ENCODE results near the gene GGT5. TPM values are rescaled to one million over a fixed set of nuclear protein-coding genes. Genes with fewer than 3 reads are reported as not detected.
"Not testable (repeated sequence)": the region's sequence is repeated elsewhere in the genome, so short reads cannot be mapped to it uniquely, and the experiment has no call there.

GGT5 gene
- total RNA-seq, 1 donor from 2014 or later: 2.9 TPM

- H3K27me3 Mint-ChIP-seq (ENCODE audit: low read depth); H3K4me3 Mint-ChIP-seq; H3K27ac Mint-ChIP-seq; H3K36me3 Mint-ChIP-seq; H3K9me3 Mint-ChIP-seq; H3K4me1 Mint-ChIP-seq: not testable (repeated sequence)
- TF ChIP-seq, protein P1, sequence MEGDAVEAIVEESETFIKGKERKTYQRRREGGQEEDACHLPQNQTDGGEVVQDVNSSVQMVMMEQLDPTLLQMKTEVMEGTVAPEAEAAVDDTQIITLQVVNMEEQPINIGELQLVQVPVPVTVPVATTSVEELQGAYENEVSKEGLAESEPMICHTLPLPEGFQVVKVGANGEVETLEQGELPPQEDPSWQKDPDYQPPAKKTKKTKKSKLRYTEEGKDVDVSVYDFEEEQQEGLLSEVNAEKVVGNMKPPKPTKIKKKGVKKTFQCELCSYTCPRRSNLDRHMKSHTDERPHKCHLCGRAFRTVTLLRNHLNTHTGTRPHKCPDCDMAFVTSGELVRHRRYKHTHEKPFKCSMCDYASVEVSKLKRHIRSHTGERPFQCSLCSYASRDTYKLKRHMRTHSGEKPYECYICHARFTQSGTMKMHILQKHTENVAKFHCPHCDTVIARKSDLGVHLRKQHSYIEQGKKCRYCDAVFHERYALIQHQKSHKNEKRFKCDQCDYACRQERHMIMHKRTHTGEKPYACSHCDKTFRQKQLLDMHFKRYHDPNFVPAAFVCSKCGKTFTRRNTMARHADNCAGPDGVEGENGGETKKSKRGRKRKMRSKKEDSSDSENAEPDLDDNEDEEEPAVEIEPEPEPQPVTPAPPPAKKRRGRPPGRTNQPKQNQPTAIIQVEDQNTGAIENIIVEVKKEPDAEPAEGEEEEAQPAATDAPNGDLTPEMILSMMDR (IDR thresholded peaks at IDR 0.05; ENCODE audit: unreplicated experiment): peak; percentile 38
- DNase-seq (ENCODE audit: low spot score in 2 of 2, unreplicated experiment in 2 of 2): peak; percentile 52 to 83
Measured at GRCh38 chr22:24259459-24259858, 14.6 kb upstream of the GGT5 start.

GRCh38 chr22:24256736-24257135 lies 11.9 kb upstream of the GGT5 start:
- not testable (repeated sequence) for H3K9me3 Mint-ChIP-seq

DNA sequence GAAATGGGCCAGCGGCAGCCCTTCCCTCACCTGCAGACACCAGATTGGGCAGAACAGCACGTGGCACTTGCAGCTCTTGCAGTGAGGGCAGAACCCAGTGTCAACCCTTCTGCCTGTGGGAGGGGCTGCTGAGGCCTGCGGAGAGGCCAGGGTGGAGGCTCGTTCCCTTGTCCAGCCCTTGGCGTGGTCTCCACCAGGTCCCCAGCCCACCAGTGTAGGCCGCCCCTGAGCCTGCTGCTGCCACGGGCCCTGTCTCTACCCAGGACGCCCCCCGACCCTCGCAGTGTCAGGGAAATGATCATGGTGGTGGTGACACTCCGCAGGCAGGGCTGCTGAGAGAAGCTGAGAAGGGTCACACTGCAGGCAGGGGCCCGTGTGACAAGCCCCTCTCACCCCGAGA lies 11.3 kb upstream of the GGT5 start:
- H3K36me3 Mint-ChIP-seq; H3K4me1 Mint-ChIP-seq; H3K27me3 Mint-ChIP-seq (ENCODE audit: low read depth); H3K9me3 Mint-ChIP-seq; DNase-seq (ENCODE audit: low spot score in 2 of 2, unreplicated experiment in 2 of 2); H3K27ac Mint-ChIP-seq; H3K4me3 Mint-ChIP-seq: not testable (repeated sequence)

More at GRCh38 chr22:24256736-24257135, 11.9 kb upstream of the GGT5 start:
- not testable (repeated sequence) for DNase-seq (ENCODE audit: low spot score in 2 of 2, unreplicated experiment in 2 of 2); H3K27ac Mint-ChIP-seq; H3K4me1 Mint-ChIP-seq; H3K36me3 Mint-ChIP-seq; H3K27me3 Mint-ChIP-seq (ENCODE audit: low read depth); H3K4me3 Mint-ChIP-seq

DNA sequence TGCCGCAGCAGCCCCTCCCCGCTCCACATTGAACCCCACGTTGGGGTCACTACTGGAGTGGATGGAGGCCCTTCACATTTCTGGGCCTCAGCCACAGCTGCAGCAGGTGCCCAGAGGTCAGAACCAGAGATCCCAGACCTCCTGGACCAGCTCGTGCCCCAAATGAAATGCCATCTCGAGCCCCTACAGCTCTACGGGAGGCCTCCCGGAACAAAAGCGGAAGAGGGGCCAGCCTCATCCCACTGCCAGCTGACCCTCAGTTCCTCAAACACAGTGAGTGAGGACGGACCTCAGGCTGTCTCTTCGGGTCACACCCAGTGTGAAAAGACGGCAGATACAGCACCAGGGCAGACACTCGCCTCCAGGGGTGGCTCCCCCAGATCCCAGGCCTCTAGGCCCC lies 8.2 kb upstream of the GGT5 start:
- DNase-seq (ENCODE audit: low spot score in 2 of 2, unreplicated experiment in 2 of 2); H3K27me3 Mint-ChIP-seq (ENCODE audit: low read depth); H3K4me3 Mint-ChIP-seq; H3K36me3 Mint-ChIP-seq; H3K27ac Mint-ChIP-seq; H3K9me3 Mint-ChIP-seq; H3K4me1 Mint-ChIP-seq: not testable (repeated sequence)

DNA sequence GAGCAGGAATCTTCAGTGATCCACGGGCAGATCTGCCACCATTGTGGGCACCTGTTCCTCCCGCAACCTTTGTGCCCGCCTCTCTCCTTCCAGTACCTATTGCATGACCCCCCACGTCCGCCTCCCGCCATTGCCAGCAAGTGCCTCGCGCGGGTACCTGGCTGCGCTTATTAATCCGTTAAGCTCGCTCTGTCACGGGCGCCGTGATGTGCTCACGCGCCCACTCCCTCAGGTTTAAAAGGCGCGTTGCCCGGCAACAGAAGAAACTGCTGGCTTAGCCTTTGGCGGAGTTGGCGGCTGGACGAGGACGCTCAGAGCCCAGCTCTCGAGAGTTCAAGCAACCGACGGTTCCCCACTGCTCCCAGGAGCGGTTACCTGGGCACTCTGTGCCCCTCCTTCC lies 6.4 kb upstream of the GGT5 start:
- H3K4me3 Mint-ChIP-seq; H3K36me3 Mint-ChIP-seq; DNase-seq (ENCODE audit: low spot score in 2 of 2, unreplicated experiment in 2 of 2); H3K27ac Mint-ChIP-seq; H3K9me3 Mint-ChIP-seq; H3K27me3 Mint-ChIP-seq (ENCODE audit: low read depth): not testable (repeated sequence)
- peaks cover 11% of the 10 kb centered on the region for H3K4me1 Mint-ChIP-seq

DNA sequence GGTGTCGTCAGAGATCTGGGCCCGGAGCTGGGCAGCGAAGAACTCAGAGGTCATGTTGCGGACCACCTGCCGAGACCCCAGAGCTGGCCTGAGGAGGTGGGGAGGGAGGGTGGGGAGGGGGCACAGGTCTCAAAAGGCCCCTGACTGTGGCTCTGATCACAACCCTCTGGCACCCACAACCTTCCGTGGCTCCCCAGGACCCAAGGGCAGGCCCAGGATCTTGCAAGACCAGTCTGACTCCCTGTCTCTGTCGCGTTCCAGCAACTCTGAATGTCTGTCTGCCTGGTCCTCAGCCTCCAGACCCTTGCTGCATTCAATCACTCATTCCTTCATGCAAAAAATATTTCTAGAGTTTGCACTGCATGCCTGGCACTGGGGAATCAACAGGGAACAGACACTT lies 4.5 kb upstream of the GGT5 start:
- H3K9me3 Mint-ChIP-seq; H3K4me3 Mint-ChIP-seq; DNase-seq (ENCODE audit: low spot score in 2 of 2, unreplicated experiment in 2 of 2); H3K36me3 Mint-ChIP-seq; H3K27me3 Mint-ChIP-seq (ENCODE audit: low read depth); H3K27ac Mint-ChIP-seq: not testable (repeated sequence)
- peaks cover 29% of the 10 kb centered on the region for H3K4me1 Mint-ChIP-seq

- peaks cover 33% of the 10 kb centered on the region for H3K4me1 Mint-ChIP-seq
- not testable (repeated sequence) for DNase-seq (ENCODE audit: low spot score in 2 of 2, unreplicated experiment in 2 of 2); H3K27ac Mint-ChIP-seq; H3K9me3 Mint-ChIP-seq; H3K36me3 Mint-ChIP-seq; H3K27me3 Mint-ChIP-seq (ENCODE audit: low read depth); H3K4me3 Mint-ChIP-seq
Measured at GRCh38 chr22:24248611-24249010, 3.7 kb upstream of the GGT5 start.

GRCh38 chr22:24247564-24248344 lies 2.9 kb upstream of the GGT5 start:
- H3K27ac Mint-ChIP-seq: peak overlapping the region; percentile 30
- H3K4me1 Mint-ChIP-seq: peaks cover 42% of the 10 kb centered on the region
- H3K9me3 Mint-ChIP-seq: no peaks in the 10 kb centered on the region
- no peaks in the 10 kb centered on the region for H3K36me3 Mint-ChIP-seq
- DNase-seq (ENCODE audit: low spot score in 2 of 2, unreplicated experiment in 2 of 2): peak; percentile 68 to 81
- H3K27me3 Mint-ChIP-seq (ENCODE audit: low read depth): no peaks in the 10 kb centered on the region
- TF ChIP-seq, protein P1 (IDR thresholded peaks at IDR 0.05; ENCODE audit: unreplicated experiment): peak; percentile 72
- no peak overlapping the region for H3K4me3 Mint-ChIP-seq

DNA sequence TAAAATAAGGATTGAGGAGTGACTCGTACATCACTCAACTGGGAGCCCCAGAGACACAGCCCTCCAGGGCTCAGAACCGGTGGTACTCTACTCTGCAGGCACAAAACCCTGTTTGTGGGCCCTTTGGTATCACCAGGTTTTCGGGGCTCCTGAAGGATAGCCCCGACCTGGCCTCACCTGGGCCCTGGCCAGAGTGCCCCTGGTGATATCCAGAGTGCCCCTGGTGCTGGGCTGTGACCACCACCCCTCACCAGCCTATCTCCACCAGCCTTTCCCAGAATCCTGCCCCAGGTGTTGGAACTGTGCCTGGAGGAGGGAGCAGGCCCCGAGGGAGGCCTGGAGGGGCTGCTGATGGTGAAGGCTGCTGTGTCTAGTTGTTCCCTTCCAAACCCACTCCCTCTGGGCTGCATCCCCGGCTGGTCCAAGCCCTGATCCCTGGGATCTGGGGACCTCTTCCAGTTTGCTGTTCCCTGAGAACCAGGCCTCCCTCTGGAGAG lies 2.2 kb upstream of the GGT5 start:
- Mint-ChIP-seq H3K36me3 (no peaks in the 10 kb centered on the region), H3K9me3 (no peaks in the 10 kb centered on the region), H3K27ac (peak overlapping the region; percentile 61), H3K4me1 (peaks cover 45% of the 10 kb centered on the region), H3K4me3 (no peak overlapping the region), H3K27me3 (ENCODE audit: low read depth) (no peaks in the 10 kb centered on the region)
- no peak for DNase-seq (ENCODE audit: low spot score in 2 of 2, unreplicated experiment in 2 of 2)
- TF ChIP-seq, protein P1 (IDR thresholded peaks at IDR 0.05; ENCODE audit: unreplicated experiment): no peak

DNA sequence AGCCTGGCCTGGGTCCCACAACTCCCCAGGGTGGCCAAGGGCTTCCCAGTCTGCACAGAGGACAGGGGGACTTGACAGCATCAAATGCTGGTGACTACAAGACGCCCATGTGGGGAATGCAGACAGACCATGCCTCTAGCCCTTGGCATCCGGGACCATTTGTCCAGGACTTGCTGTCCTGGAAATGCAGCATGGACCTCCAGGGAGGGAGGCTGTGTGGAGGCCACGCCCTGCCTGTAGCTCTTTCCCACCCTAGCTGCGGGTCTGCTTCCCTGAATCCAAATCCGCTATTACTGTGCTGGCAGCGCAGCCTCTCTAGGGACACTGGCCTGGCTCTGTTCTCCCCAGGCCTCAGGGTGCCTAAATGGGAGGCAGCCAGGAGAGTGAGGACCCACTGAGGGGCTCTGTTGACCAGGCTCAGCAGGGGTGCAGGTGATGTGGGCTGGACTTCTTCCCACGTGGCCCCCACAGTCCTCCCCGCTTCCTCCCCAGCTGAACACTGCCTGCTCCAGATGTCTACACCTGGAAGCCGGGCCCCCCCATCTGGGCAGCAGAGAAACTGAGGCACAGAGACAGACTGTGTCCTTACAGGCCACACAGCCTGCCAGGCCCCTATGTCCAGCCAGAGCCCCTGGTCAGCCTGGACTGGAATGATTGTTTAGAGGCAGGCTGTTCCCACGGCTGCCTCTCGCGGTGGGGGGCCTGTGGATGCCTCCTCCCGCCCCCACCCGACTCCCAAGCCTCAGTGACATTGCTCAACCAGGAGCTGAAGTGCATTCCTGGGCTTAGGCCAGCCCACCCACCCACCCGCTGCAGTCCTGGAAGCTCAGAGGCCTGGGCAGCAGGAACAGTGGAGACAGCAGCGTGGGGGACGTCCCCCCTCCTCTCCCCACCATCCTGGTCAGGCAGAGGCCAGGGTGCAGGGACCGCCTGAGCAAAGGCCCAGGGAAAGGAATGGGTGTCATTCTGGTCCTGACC lies 991 bp upstream of the GGT5 start:
- not testable (repeated sequence) for H3K9me3 Mint-ChIP-seq; H3K4me3 Mint-ChIP-seq; H3K36me3 Mint-ChIP-seq; H3K27me3 Mint-ChIP-seq (ENCODE audit: low read depth); DNase-seq (ENCODE audit: low spot score in 2 of 2, unreplicated experiment in 2 of 2)
- peaks cover 45% of the 10 kb centered on the region for H3K4me1 Mint-ChIP-seq
- peak overlapping the region; percentile 34 for H3K27ac Mint-ChIP-seq
